Measurements from ENCODE around the gene TTC9. TPM values are rescaled to one million over a fixed set of nuclear protein-coding genes. Genes with fewer than 3 reads are reported as not detected.
A peak's percentile ranks its signal among the peaks of the same experiment; 100 is the strongest.

The TTC9 gene
- total RNA-seq, 1 donor from 2014 or later: 1.9 TPM

- Histone ChIP-seq H3K4me1 (peaks cover 27% of the 10 kb centered on the region), H3K27ac (replicated peaks) (no peak overlapping the region), H3K27me3 (ENCODE audit: low read depth) (no peaks in the 10 kb centered on the region), H3K9me3 (replicated peaks) (no peaks in the 10 kb centered on the region), H3K4me3 (no peak overlapping the region), H3K36me3 (no peaks in the 10 kb centered on the region)
- intact Hi-C loops (cut with micrococcal nuclease): no loop called here
- DNase-seq: no peak
- TF ChIP-seq CTCF (IDR thresholded peaks at IDR 0.05; ENCODE audit: borderline replicate concordance): no peak
Measured at GRCh38 chr14:70662080-70662479, 20.4 kb downstream of the TTC9 start.

DNA sequence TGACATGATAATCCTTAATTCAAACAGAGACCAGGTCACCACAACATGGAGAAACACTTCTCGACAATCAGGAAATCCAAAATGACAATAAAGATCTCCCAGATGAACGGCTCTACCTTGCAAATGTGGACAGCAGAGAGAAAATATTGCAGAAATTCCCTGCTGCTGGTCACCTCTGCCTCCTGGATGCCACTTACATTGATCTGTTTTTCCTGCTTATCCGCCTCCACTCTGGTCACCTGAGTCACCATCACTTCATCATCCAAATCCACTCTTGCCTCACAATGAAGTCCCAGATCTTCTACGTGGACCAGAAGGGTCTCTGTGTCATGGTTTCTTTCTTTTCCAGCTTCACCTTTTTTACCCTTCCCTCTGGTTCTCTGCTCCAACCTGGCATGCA, 21.1 kb downstream of the TTC9 start:
- Histone ChIP-seq H3K9me3 (replicated peaks) (no peaks in the 10 kb centered on the region), H3K4me1 (peaks cover 27% of the 10 kb centered on the region), H3K4me3 (no peak overlapping the region), H3K27ac (replicated peaks) (no peak overlapping the region), H3K27me3 (ENCODE audit: low read depth) (no peaks in the 10 kb centered on the region), H3K36me3 (no peaks in the 10 kb centered on the region)
- intact Hi-C loops (cut with micrococcal nuclease): no loop called here
- no peak for DNase-seq
- no peak for TF ChIP-seq CTCF (IDR thresholded peaks at IDR 0.05; ENCODE audit: borderline replicate concordance)

DNA sequence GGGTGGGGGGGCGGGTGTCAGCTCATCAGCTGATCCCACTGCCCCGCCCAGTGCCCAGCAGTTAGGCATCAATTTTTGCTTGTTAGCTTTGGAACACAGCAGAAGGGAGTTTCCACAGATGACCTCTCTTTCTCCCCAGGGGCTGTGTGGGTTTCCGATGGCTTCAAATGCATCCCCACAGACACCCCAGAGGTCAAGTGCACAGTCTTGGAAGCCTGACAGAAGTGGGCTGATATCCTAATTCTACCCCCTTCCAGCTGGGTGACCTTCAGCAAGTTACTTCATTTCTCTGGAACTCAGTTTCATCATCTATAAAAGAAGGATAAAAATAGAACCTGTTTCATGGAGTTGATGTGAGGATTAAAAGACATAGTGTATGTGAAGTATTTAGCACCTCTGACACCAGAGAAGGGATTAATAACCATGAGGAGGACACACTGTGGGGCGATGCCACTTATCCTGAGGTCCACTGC, 22.0 kb downstream of the TTC9 start:
- intact Hi-C loops (cut with micrococcal nuclease): no loop called here
- peak overlapping the region; percentile 40 for H3K27ac ChIP-seq (replicated peaks)
- DNase-seq: no peak

DNA sequence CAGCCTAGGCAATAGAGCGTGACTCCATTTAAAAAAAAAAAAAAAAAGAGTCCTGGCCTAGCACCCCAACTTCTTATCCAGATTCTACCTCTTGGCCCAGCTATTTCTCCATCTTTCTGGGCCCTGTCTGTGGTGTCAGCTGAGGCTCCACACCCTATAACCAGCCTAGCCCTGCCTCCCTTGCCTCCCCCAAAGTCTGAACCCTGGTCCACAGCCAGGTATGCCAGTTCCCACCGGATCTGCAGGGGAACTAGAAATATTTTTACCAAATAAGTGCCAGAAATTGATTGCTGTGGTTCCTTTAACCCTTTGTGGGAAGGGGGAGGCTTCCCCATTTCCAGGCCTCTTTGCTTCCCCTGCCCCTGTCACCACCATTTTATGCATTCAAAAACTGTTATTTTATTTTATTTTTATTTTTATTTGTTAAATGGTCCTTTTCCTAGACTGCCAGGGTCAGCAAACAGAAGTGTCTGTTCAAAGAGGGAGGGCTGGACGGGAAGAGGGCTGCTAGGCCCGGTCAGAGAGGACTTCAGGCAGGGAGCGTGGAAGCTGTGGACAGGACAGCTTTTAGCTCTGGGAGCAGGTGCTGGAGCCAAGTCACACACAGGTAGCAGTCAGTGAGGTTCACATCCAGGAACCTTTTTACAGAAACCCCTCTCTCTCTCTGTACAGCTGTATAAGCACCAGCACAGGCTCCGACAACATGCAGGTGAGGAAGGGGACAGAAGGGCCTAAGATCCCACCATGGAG, 23.2 kb downstream of the TTC9 start:
- Histone ChIP-seq H3K9me3 (replicated peaks) (no peaks in the 10 kb centered on the region), H3K27me3 (ENCODE audit: low read depth) (no peaks in the 10 kb centered on the region), H3K4me3 (no peak overlapping the region), H3K36me3 (no peaks in the 10 kb centered on the region), H3K4me1 (peaks cover 27% of the 10 kb centered on the region), H3K27ac (replicated peaks) (no peak overlapping the region)
- no peak for DNase-seq
- intact Hi-C loops (cut with micrococcal nuclease): no loop called here
- no peak for TF ChIP-seq CTCF (IDR thresholded peaks at IDR 0.05; ENCODE audit: borderline replicate concordance)

More for the DNA sequence above, 22.0 kb downstream of the TTC9 start:
- Histone ChIP-seq H3K9me3 (replicated peaks) (no peaks in the 10 kb centered on the region), H3K4me1 (peaks cover 27% of the 10 kb centered on the region), H3K27me3 (ENCODE audit: low read depth) (no peaks in the 10 kb centered on the region), H3K4me3 (no peak overlapping the region), H3K36me3 (no peaks in the 10 kb centered on the region)
- no peak for TF ChIP-seq CTCF (IDR thresholded peaks at IDR 0.05; ENCODE audit: borderline replicate concordance)

GRCh38 chr14:70665448-70666360, 24.0 kb downstream of the TTC9 start:
- no peak overlapping the region for H3K27ac ChIP-seq (replicated peaks)
- H3K36me3 ChIP-seq: no peaks in the 10 kb centered on the region
- H3K9me3 ChIP-seq (replicated peaks): no peaks in the 10 kb centered on the region
- intact Hi-C loops (cut with micrococcal nuclease): no loop called here
- no peak for TF ChIP-seq CTCF (IDR thresholded peaks at IDR 0.05; ENCODE audit: borderline replicate concordance)
- H3K4me3 ChIP-seq: no peak overlapping the region
- peaks cover 27% of the 10 kb centered on the region for H3K4me1 ChIP-seq
- DNase-seq: no peak
- H3K27me3 ChIP-seq (ENCODE audit: low read depth): no peaks in the 10 kb centered on the region

Measured in left ventricle myocardium inferior (tissue), 1 donor.